Erythroblast (primary cell): ENCODE data around the gene ATP6V1G1.
A peak's percentile ranks its signal among the peaks of the same experiment; 100 is the strongest.
"Not testable (repeated sequence)": the region's sequence is repeated elsewhere in the genome, so short reads cannot be mapped to it uniquely, and the experiment has no call there.

ENCODE experiments used
- DNase-seq, 2 experiments: peaks; one replicate each; lab custom pipeline; 2025; lab: John Stamatoyannopoulos, UW
- GATA1 ChIP-seq: IDR thresholded peaks from 2 replicates; pipeline ENCODE4 v1.6.1; 2011; ENCODE audit warnings: low read depth, mild to moderate bottlenecking, control low read depth, low read length, moderate library complexity
- POLR2A ChIP-seq: IDR thresholded peaks from 2 replicates; pipeline ENCODE4 v1.6.1; 2011; ENCODE audit warnings: mild to moderate bottlenecking, low read length

Gene ATP6V1G1

DNA sequence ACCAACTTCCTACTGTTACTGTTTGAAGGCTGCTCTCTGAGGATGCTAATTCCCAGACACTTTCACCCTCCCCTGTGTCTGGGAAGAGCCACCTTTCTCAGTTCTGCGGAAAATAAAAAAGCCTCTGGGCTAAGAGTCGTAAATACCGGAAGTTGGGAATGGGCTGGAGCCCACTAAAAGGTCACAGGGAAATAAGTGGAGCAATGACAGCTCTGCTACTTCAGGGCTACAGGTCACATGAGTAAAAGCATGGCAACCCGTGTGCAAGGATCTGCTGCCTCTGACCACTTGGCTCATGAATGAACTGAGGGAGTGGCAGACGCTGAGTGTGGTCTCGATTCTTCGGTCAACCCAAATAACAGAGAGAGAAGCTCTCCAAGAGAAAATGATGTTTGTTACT lies 25.8 kb upstream of the ATP6V1G1 start:
- TF ChIP-seq POLR2A (no peak), GATA1 (no peak)
- no peak for DNase-seq

DNA sequence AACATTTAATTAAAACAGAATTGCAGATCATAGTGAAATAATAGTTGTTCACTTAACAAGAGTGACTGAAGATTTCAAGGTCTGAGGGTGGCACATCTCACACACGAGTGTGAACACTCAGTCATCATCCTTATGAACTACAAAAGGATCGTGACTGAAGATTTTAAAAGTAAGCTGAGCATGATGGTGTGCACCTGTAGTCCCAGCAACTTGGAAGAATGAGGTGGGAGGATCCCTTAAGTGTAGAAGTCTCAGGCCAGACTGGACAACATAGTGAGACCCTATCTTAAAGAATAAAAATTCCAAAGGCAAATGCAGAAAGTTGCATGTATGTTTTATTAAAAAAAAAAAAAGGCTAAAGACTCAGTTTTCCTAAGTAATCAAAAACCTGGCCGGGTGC lies 22.4 kb upstream of the ATP6V1G1 start:
- no peak for DNase-seq
- no peak for TF ChIP-seq POLR2A
- TF ChIP-seq GATA1: no peak

DNA sequence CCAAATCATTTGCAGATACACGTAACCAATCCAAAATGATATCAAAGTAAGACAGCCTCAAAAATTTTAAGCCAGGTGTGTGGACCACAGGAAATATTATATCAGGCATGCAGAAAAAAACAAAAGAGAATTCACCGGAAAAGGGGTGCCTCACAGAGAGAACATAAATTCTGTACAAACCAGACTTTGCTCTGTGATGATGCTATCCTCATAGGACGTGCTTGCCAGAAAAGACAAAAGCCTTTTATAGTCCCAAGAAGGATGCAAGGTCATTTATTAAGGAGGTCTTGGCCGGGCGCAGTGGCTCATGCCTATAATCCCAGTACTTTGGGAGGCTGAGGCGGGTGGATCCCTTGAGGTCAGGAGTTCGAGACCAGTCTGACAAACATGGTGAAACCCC lies 16.8 kb upstream of the ATP6V1G1 start:
- no peak for DNase-seq

DNA sequence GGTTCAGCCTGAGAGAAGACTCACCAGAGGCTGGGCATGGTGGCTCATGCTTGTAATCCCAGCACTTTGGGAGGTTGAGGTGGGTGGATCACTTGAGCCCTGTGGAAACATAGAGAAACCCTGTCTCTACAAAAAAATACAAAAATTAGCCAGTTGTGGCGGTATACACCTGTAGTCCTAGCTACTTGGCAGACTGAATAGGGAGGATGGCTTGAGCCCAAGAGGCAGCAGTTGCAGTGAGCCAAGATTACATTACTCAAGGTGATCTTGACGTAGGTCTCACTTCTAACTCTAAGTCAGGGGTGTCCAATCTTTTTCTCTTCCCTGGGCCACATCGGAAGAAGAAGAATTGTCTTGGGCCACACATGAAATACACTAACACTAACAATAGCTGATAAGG lies 16.2 kb upstream of the ATP6V1G1 start:
- TF ChIP-seq GATA1 (no peak), POLR2A (no peak)
- DNase-seq: no peak

More for the DNA sequence above, 16.8 kb upstream of the ATP6V1G1 start:
- no peak for TF ChIP-seq POLR2A
- no peak for TF ChIP-seq GATA1

DNA sequence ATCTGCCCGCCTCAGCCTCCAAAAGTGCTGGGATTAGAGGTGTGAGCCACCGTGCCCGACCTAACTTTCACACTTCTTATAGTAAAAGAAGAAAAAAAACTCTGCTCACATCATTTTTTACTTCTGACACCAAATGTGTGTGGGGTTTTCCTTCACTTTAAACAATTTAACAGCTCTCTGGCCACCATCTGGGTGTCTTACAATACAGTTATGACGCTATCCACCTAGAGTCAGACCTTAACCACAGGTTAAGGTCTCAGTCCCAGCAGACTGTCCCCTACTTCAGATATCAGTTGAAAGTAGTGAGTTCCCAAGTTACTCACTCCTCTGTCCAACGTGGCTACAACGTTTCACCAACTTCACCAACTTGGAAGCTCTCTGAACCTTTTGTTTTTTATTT lies 15.4 kb upstream of the ATP6V1G1 start:
- TF ChIP-seq GATA1 (no peak), POLR2A (no peak)
- DNase-seq: no peak

DNA sequence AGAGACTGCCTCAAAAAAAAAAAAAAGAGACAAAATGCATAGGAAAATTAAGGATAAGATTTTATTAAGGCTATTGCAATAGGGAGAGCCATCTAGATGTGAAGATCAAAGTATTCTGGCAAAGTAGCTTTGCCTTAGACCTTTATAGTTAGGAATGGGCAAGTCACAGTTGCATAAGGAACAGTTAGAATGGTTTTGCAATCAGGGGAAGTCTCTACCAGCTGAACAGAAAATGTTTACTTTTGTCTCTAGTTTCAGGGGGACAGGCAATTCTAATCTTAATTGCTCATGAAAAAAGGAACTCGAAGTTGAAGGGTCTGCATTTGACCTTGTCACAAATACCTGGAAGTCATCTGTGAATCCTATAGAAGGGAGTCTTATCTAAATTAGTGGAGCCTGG lies 13.1 kb upstream of the ATP6V1G1 start:
- no peak for TF ChIP-seq GATA1
- no peak for TF ChIP-seq POLR2A
- DNase-seq: no peak

DNA sequence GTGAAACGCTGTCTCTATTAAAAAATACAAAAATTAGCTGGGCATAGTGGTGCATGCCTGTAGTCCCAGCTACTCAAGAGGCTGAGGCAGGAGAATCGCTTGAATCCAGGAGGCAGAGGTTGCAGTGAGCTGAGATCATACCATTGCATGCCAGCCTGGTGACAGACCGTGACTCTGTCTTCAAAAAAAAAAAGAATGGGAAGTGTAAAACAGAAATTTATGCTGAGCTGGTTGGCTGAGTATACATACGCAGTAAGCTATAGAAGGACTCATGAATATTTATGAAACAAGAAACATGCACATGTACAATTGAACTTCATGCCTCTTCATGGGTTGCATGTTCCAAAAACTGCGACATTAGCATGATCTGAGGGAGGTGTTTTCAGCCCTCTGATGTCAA lies 10.8 kb upstream of the ATP6V1G1 start:
- not testable (repeated sequence) for DNase-seq

DNA sequence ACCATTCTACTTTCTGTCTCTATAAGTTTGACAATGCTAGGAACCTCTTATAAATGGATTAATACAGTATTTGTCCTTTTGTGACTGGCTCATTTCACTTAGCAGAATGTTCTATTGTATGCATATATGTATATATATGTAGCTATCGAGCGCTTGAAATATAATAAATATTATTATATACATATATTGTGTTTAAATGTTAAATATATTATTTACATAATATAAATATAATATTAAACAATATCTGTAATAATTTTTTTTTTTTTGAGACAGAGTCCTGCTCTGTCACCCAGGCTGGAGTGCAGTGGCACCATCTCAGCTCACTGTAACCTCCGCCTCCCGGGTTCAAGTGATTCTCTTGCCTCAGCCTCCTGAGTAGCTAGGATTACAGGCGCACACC lies 9.4 kb upstream of the ATP6V1G1 start:
- DNase-seq: not testable (repeated sequence)

DNA sequence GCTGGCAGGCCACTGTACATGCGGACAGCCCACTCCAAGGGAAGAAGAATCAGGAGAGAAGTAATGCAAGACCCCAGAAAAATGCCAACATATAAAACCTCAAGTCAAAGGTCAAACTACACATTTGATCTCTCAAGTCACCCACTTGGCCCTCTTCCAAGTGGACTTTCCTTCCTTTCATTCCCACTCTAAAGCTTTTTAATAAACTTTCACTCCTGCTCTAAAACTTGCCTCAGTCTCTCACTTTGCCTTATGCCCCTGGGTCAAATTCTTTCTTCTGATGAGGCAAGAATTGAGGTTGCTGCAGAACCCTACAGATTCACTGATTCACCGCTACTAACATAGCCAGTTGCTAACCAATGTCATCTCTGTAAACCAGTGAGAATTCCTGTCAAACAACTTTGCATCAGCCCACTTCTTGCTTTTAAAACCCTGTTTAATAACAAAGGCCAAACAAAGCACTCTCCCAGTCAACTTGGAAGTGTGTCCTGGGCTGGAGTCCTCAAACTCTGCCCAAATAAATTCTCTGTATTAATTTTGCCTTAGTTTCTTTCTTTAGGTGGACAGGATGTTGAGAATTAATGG lies 6.9 kb upstream of the ATP6V1G1 start:
- DNase-seq: no peak
- TF ChIP-seq POLR2A: no peak
- TF ChIP-seq GATA1: no peak

DNA sequence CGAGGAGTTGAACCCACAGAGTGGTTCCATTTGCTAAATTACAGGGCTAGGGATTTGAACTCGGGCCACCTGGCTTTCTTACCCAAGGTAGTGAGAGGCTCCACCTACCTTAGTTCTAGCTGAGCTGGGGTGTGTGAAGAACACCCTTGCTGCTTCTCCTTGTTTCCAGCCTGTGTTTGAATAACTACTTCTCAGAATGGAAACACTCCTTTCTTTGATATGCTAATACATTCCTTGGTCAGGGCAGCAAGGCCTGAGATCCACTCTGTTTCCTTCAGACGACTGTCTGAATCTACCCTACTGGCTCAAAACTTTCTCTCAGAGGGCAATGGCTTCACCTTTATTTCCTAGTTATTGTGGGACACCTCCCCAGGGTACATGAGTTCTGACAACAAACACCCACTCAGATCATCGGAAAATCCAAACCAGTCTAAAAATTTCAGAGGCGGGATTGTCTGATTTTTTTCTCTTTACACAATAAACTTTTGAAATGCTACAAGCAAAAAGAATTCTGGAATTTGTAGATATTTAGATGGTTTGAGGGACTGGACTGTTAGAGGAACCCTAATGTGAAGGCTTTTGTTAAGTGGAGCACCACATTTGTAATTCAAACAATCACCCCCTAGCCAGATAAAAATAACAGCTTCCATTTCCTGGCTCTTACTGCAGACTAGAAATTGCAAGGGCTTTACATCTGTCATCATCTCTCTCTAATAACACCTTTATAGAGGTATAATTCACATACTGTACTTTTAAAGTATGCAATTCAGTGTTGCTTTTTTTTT lies 4.0 kb upstream of the ATP6V1G1 start:
- no peak for DNase-seq
- TF ChIP-seq POLR2A (no peak), GATA1 (no peak)

DNA sequence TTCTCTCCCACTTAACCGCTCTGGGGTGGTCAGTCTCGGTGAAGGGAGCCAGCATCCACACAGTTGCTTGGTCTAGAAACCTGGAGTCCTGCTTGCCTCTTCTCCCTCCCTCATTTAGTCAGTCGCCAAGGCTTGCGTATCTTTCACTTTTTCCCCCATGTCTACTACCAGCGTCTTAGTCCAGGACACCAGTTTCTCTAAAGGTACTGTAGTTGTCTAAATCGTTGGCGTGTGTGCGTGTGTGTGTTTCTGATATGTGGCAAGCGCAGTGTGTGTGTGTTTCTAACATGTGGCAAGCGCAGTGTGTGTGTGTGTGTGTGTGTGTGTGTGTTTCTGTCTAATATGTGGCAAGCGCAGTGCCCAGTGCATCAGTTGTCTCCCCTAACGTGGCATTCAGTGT lies 641 bp downstream of the ATP6V1G1 start:
- peak; percentile 59 to 72 for DNase-seq
- TF ChIP-seq POLR2A (no peak), GATA1 (no peak)

DNA sequence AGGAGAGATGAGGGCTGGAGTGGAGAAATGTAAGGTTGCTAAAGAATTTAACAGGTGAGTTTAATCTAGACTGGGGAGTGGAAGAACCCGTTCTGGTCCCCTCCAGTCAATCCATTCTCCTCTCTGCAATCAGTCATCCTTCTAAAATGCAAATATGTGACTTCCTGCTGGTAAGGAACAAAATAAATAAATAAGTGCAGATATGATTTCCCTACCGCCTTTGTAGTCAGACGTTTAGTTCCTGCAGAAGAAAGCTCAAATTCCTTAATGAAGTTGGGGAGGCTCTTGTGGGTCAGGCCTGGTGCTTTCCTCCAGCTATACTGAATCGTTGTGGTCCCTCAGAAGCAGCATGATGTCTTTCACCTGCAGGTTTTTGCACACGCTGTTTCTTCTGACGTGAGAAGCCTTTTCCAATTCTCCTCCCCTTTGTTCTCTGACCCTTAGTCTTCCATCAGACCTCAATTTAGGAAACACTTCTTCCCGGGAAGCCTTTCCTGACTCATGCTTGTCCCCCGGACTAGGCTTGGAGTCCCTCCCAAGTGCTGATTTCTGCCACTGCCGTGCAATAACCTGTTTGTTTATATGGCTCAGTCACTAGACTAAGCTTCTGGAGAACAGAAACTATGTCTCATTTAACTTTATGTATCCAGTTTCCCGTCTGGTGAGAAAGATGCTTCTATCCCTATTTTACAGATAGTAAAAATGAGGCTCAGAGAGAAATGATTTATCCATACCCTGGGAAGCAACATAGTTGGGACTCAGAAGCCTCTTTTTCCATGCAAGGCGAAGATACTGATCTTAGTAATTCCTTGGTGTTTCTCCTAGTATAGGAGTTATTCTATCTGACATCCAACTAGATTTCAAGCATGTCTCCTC lies 1.3 kb downstream of the ATP6V1G1 start:
- peak; percentile 25 to 45 for DNase-seq
- TF ChIP-seq POLR2A: no peak
- TF ChIP-seq GATA1: no peak

DNA sequence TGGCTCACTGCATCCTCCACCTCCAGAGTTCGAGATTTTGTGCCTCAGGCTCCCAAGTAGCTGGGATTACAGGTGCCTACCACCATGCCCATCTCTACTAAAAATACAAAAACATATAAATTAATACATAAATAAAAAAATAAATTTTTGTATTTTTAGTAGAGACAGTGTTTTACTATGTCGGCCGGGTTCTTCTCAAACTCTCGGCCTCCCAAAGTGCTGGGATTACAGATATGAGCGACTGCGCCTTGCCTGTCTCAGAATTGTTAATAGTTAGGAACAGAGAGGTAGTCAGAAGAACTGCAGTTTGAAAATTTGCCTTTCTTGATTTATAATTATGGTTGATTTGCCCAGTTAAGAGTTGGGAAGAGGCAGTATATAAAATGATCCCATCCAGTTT lies 2.8 kb downstream of the ATP6V1G1 start:
- no peak for DNase-seq
- TF ChIP-seq POLR2A (no peak), GATA1 (no peak)

DNA sequence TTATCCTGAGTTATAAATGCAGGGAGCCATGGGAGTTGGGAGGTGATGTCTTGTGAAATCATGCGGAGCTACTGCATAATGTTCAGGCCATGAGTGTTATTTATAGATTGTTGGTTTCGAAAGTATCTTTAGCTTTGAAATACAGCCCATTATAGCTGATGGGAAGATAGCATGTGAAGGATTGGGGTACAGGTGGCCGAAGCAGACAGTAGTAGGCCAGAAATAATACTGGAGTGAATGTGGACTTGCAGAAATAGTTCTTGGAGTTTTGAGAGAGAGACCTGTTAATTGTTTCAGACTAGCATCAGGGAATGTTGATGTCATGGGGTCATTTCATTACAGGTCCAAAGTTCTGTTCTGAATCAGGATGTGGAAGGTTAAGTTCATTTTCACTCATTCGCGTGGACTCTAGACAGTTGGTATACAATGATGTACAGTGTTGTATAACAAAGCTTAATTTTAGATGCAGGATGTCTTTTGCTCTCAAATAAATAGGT lies 3.8 kb downstream of the ATP6V1G1 start:
- no peak for DNase-seq
- TF ChIP-seq GATA1: no peak
- TF ChIP-seq POLR2A: no peak

DNA sequence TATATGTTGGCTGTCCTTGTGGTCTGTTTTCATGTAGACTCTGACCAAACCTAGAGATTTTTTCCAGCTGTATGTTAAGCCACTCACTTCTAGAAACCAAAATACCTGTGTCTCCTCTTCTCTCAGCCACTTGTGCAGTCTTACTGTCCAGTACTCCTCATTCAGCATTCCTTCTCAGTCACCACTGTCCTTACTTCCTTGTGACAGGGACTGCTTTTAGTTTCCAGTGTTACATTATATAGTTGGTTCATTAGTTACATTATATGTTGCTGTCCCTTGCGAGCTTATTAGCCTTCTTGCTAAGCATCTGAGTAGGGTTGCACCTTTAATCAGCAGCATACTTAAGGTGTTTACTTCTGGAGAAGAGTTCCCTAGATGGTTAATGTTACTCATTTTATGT lies 4.3 kb downstream of the ATP6V1G1 start:
- TF ChIP-seq GATA1 (no peak), POLR2A (no peak)
- DNase-seq: no peak
